Kidney epithelial cell (primary cell): ENCODE data around the gene DHRS7. TPM values are rescaled to one million over a fixed set of nuclear protein-coding genes. Genes with fewer than 3 reads are reported as not detected.

Source experiments
- DNase-seq: peaks from one replicate; pipeline ENCODE4 v3.0.0-alpha.2; 2010; ENCODE audit warnings: low read depth
- H3K27me3 ChIP-seq: 2 replicates; pipeline ENCODE4 v1.6.0; 2011; ENCODE audit warnings: low read length; ENCODE audit not compliant: control insufficient read depth, insufficient read depth
- H3K36me3 ChIP-seq: 2 replicates; pipeline ENCODE4 v1.5.1; 2011; ENCODE audit warnings: low read length; ENCODE audit not compliant: control insufficient read depth, insufficient read depth
- H3K4me3 ChIP-seq: 2 replicates; pipeline ENCODE4 v1.5.1; 2011; ENCODE audit warnings: low read depth, mild to moderate bottlenecking, control low read depth, low read length
- total RNA-seq: library from RNA; depleted of rRNA; stranded (reverse); fragments of >200 nt; gene quantifications from 2 replicates; pipeline ENCODE4 v1.2.3, GENCODE V29; 2015
- TF ChIP-seq, protein P1 (sequence below): IDR thresholded peaks from 2 replicates; pipeline ENCODE4 v1.5.1; 2011; ENCODE audit warnings: mild to moderate bottlenecking, moderate library complexity, low read length, control low read depth, inconsistent platforms; ENCODE audit not compliant: insufficient read depth, poor library complexity, severe bottlenecking

Gene DHRS7
- total RNA-seq, result 85.8 and 107 TPM in 2 replicates

DNA sequence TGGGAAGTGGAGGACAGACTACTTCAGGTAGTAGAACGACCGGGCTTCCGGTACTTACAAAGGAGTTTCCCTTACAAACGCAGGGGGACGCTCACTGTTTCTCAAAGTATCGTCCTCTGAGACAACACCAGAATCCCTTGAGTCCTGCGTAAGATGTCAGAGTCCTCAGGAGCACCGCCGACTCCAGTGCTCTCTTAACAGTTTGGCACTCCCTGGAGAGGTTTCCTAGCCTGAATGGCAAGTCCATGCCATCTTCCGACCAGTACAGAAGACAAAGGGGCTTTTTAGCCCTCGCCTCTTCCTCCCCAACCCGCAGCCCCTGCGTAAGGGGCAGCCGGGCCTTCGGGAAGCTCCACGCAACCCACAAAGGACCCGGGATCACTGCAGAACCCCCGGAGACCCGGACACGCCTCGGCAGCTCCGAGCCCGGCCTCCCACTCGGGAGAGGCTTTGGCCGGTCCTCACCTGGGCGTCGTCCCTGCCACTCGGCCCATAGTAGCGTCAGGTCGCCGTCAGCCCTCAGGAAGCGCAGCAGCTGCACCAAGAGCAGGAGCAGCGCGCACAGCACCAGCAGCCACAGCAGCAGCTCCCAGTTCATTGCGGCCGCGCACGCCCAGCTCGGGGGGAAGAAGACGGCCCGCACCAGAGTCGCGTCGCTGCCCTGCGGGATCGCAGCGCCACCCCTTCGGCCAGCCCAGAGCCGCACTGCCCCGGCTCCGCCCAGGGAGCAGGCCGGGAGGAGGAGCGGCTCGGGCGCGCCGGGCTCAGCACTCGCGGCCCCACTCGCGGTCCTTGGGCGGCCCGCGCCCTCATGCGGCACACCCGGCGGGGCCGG lies at the start of gene DHRS7:
TSS of gene DHRS7 (minus strand) at position 687 of the 835 bp plus-strand sequence. CDS start at position 598, 89 bp downstream.
- no peaks in the 10 kb centered on the region for H3K27me3 ChIP-seq
- DNase-seq, result peak; percentile 29
- TF ChIP-seq, protein P1, sequence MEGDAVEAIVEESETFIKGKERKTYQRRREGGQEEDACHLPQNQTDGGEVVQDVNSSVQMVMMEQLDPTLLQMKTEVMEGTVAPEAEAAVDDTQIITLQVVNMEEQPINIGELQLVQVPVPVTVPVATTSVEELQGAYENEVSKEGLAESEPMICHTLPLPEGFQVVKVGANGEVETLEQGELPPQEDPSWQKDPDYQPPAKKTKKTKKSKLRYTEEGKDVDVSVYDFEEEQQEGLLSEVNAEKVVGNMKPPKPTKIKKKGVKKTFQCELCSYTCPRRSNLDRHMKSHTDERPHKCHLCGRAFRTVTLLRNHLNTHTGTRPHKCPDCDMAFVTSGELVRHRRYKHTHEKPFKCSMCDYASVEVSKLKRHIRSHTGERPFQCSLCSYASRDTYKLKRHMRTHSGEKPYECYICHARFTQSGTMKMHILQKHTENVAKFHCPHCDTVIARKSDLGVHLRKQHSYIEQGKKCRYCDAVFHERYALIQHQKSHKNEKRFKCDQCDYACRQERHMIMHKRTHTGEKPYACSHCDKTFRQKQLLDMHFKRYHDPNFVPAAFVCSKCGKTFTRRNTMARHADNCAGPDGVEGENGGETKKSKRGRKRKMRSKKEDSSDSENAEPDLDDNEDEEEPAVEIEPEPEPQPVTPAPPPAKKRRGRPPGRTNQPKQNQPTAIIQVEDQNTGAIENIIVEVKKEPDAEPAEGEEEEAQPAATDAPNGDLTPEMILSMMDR, result peak; percentile 13
- H3K4me3 ChIP-seq, result peak within 1 kb of the TSS; percentile 79
- no peaks in the 10 kb centered on the region for H3K36me3 ChIP-seq

DNA sequence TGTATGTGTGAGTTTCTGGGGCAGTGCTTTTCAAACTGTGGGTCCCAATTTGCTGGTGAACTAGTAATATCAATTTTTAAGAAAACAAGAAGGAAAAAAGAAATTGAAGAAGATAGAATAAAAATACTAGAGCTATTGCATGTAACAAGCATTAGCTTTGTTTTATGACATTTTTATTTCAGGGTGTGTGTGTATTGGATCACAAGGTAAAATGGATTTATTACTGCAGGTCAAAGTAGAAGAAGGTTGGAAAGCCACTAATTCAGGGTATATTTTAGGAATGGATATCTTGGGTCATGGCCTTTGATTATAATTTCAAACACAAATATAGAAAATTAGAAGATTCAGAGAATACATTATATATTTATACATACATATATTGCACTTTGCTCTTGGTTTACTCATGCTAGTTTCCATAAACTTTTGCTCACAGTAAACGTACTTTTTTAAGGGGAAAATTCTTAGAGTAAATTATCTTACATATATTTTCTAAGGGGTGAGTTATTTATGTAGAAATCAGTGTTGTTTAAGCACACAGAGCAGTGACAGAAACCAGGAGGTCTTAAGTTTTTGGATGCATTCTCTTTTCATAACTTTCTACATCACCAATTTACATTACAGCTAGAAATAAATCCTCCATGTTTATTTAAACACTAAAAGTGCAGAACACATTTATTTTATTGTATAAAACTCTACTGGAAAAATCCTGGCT lies 49.4 kb upstream of the DHRS7 start:
- Histone ChIP-seq H3K4me3 (no peak overlapping the region), H3K27me3 (no peaks in the 10 kb centered on the region), H3K36me3 (no peaks in the 10 kb centered on the region)
- TF ChIP-seq, protein P1, result no peak
- DNase-seq, result no peak

- DNase-seq, result no peak
- Histone ChIP-seq H3K27me3 (no peaks in the 10 kb centered on the region), H3K36me3 (no peaks in the 10 kb centered on the region), H3K4me3 (no peak overlapping the region)
- TF ChIP-seq, protein P1, result no peak
Observed at GRCh38 chr14:60214003-60214402, 48.8 kb upstream of the DHRS7 start.

GRCh38 chr14:60212503-60213371 lies 47.5 kb upstream of the DHRS7 start:
- Histone ChIP-seq H3K4me3 (no peak overlapping the region), H3K27me3 (no peaks in the 10 kb centered on the region), H3K36me3 (no peaks in the 10 kb centered on the region)
- TF ChIP-seq, protein P1, result no peak
- DNase-seq, result no peak

- TF ChIP-seq, protein P1, result no peak
- Histone ChIP-seq H3K4me3 (no peak overlapping the region), H3K27me3 (no peaks in the 10 kb centered on the region), H3K36me3 (no peaks in the 10 kb centered on the region)
- DNase-seq, result no peak
Observed at GRCh38 chr14:60211153-60211552, 46.0 kb upstream of the DHRS7 start.
